ENCODE results near the gene COL4A4. TPM values are rescaled to one million over a fixed set of nuclear protein-coding genes. Genes with fewer than 3 reads are reported as not detected.

The COL4A4 gene
- total and polyA plus RNA-seq, 2 experiments from 2014 or later: 1.3 to 3.1 TPM

GRCh38 chr2:227153758-227154486 lies 10.1 kb downstream of the COL4A4 start:
- H3K9me3 Mint-ChIP-seq: peaks cover 3% of the 10 kb centered on the region; the same call in 1 of the 3 replicates
- no peak overlapping the region for H3K4me2 ChIP-seq
- H3K4me3 Mint-ChIP-seq: no peak overlapping the region
- ATAC-seq (no peak), DNase-seq (ENCODE audit: low spot score) (no peak)
- H3K27me3 Mint-ChIP-seq (ENCODE audit: insufficient read depth, low read depth, poor library complexity): no peaks in the 10 kb centered on the region
- peaks cover 17% of the 10 kb centered on the region; the same call in 1 of the 2 replicates for H3K4me1 ChIP-seq (ENCODE audit: insufficient read depth)
- peaks cover 13% of the 10 kb centered on the region for H3K4me1 Mint-ChIP-seq
- no peak overlapping the region for H3K4me3 ChIP-seq
- no peaks in the 10 kb centered on the region for H3K9me2 ChIP-seq (ENCODE audit: insufficient read depth)
- TF ChIP-seq POLR2AphosphoS5 (IDR thresholded peaks at IDR 0.05; ENCODE audit: low read depth): no peak
- no peaks in the 10 kb centered on the region for H4K20me1 ChIP-seq (replicated peaks; ENCODE audit: insufficient read depth)
- no peaks in the 10 kb centered on the region for H3F3A ChIP-seq (replicated peaks; ENCODE audit: low read depth)
- no peak overlapping the region for H2AFZ ChIP-seq
- H3K79me2 ChIP-seq (replicated peaks; ENCODE audit: insufficient read depth): no peaks in the 10 kb centered on the region
- H3K36me3 Mint-ChIP-seq (ENCODE audit: low read depth): no peaks in the 10 kb centered on the region; the same call in 2 of the 3 replicates
- no peak overlapping the region for H3K27ac ChIP-seq (ENCODE audit: low read depth)
- H3K27ac Mint-ChIP-seq: no peak overlapping the region; the same call in 1 of the 2 replicates
- H3K36me3 ChIP-seq (ENCODE audit: insufficient read depth): no peaks in the 10 kb centered on the region
- no peaks in the 10 kb centered on the region for H3K27me3 ChIP-seq (ENCODE audit: insufficient read depth)

DNA sequence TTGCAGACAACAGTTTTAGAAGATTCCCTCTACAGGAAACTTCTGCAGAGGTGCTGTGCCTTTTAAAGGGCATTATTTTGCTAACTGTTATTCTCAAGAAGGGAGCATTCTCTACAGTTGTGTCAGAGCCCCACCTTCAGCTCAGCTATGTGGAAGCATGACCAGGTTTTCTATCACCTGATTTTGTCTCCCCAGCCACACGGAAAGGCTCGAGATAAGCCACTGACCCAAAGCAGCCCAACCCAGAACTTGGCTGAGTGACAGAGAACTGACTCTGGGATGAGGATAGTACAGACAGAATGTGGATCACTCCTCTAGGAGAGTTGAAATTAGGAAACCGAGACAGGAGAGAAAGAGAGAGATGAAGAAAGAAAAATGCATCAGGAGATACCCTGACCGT lies 10.7 kb downstream of the COL4A4 start:
- Histone ChIP-seq H2AFZ (no peak overlapping the region), H3F3A (replicated peaks; ENCODE audit: low read depth) (no peaks in the 10 kb centered on the region), H3K27ac (ENCODE audit: low read depth) (no peak overlapping the region), H3K4me2 (no peak overlapping the region), H3K4me1 (ENCODE audit: insufficient read depth) (peaks cover 17% of the 10 kb centered on the region; the same call in 1 of the 2 replicates), H4K20me1 (replicated peaks; ENCODE audit: insufficient read depth) (no peaks in the 10 kb centered on the region), H3K4me3 (no peak overlapping the region), H3K36me3 (ENCODE audit: insufficient read depth) (0 out of 2 replicates have a peak, but pooled peaks cover under 1% of the 10 kb centered on the region), H3K27me3 (ENCODE audit: insufficient read depth) (no peaks in the 10 kb centered on the region), H3K79me2 (replicated peaks; ENCODE audit: insufficient read depth) (no peaks in the 10 kb centered on the region), H3K9me2 (ENCODE audit: insufficient read depth) (no peaks in the 10 kb centered on the region)
- DNase-seq (ENCODE audit: low spot score): no peak
- Mint-ChIP-seq H3K36me3 (ENCODE audit: low read depth) (no peaks in the 10 kb centered on the region; the same call in 2 of the 3 replicates), H3K27ac (no peak overlapping the region; the same call in 1 of the 2 replicates), H3K4me3 (no peak overlapping the region), H3K9me3 (peaks cover 3% of the 10 kb centered on the region; the same call in 2 of the 3 replicates), H3K4me1 (peaks cover 13% of the 10 kb centered on the region), H3K27me3 (ENCODE audit: insufficient read depth, low read depth, poor library complexity) (no peaks in the 10 kb centered on the region)
- ATAC-seq: no peak
- TF ChIP-seq ZNF331 (CRISPR knock-in tag; IDR thresholded peaks at IDR 0.05; ENCODE audit: low read depth): no peak
- TF ChIP-seq NANOG (IDR thresholded peaks at IDR 0.05; ENCODE audit: borderline replicate concordance): no peak
- no peak for TF ChIP-seq REST (IDR thresholded peaks at IDR 0.05; ENCODE audit: unreplicated experiment)
- TF ChIP-seq, protein P1, sequence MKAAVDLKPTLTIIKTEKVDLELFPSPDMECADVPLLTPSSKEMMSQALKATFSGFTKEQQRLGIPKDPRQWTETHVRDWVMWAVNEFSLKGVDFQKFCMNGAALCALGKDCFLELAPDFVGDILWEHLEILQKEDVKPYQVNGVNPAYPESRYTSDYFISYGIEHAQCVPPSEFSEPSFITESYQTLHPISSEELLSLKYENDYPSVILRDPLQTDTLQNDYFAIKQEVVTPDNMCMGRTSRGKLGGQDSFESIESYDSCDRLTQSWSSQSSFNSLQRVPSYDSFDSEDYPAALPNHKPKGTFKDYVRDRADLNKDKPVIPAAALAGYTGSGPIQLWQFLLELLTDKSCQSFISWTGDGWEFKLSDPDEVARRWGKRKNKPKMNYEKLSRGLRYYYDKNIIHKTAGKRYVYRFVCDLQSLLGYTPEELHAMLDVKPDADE (IDR thresholded peaks at IDR 0.05): no peak
- TF ChIP-seq POLR2AphosphoS5 (IDR thresholded peaks at IDR 0.05; ENCODE audit: low read depth): no peak
- no peak for TF ChIP-seq STAT1 (IDR thresholded peaks at IDR 0.05; ENCODE audit: unreplicated experiment)
- TF ChIP-seq EZH2phosphoT487 (IDR thresholded peaks at IDR 0.05; ENCODE audit: unreplicated experiment): no peak
- no peak for TF ChIP-seq JUNB (IDR thresholded peaks at IDR 0.05; ENCODE audit: unreplicated experiment)
- TF ChIP-seq ZNF114 (CRISPR knock-in tag; IDR thresholded peaks at IDR 0.05): no peak
- TF ChIP-seq, protein P2, sequence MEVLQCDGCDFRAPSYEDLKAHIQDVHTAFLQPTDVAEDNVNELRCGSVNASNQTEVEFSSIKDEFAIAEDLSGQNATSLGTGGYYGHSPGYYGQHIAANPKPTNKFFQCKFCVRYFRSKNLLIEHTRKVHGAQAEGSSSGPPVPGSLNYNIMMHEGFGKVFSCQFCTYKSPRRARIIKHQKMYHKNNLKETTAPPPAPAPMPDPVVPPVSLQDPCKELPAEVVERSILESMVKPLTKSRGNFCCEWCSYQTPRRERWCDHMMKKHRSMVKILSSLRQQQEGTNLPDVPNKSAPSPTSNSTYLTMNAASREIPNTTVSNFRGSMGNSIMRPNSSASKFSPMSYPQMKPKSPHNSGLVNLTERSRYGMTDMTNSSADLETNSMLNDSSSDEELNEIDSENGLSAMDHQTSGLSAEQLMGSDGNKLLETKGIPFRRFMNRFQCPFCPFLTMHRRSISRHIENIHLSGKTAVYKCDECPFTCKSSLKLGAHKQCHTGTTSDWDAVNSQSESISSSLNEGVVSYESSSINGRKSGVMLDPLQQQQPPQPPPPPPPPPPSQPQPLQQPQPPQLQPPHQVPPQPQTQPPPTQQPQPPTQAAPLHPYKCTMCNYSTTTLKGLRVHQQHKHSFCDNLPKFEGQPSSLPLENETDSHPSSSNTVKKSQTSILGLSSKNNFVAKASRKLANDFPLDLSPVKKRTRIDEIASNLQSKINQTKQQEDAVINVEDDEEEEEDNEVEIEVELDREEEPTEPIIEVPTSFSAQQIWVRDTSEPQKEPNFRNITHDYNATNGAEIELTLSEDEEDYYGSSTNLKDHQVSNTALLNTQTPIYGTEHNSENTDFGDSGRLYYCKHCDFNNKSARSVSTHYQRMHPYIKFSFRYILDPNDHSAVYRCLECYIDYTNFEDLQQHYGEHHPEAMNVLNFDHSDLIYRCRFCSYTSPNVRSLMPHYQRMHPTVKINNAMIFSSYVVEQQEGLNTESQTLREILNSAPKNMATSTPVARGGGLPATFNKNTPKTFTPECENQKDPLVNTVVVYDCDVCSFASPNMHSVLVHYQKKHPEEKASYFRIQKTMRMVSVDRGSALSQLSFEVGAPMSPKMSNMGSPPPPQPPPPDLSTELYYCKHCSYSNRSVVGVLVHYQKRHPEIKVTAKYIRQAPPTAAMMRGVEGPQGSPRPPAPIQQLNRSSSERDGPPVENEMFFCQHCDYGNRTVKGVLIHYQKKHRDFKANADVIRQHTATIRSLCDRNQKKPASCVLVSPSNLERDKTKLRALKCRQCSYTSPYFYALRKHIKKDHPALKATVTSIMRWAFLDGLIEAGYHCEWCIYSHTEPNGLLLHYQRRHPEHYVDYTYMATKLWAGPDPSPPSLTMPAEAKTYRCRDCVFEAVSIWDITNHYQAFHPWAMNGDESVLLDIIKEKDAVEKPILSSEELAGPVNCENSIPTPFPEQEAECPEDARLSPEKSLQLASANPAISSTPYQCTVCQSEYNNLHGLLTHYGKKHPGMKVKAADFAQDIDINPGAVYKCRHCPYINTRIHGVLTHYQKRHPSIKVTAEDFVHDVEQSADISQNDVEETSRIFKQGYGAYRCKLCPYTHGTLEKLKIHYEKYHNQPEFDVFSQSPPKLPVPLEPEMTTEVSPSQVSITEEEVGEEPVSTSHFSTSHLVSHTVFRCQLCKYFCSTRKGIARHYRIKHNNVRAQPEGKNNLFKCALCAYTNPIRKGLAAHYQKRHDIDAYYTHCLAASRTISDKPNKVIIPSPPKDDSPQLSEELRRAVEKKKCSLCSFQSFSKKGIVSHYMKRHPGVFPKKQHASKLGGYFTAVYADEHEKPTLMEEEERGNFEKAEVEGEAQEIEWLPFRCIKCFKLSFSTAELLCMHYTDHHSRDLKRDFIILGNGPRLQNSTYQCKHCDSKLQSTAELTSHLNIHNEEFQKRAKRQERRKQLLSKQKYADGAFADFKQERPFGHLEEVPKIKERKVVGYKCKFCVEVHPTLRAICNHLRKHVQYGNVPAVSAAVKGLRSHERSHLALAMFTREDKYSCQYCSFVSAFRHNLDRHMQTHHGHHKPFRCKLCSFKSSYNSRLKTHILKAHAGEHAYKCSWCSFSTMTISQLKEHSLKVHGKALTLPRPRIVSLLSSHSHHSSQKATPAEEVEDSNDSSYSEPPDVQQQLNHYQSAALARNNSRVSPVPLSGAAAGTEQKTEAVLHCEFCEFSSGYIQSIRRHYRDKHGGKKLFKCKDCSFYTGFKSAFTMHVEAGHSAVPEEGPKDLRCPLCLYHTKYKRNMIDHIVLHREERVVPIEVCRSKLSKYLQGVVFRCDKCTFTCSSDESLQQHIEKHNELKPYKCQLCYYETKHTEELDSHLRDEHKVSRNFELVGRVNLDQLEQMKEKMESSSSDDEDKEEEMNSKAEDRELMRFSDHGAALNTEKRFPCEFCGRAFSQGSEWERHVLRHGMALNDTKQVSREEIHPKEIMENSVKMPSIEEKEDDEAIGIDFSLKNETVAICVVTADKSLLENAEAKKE (CRISPR knock-in tag; IDR thresholded peaks at IDR 0.05): no peak
